GM12878 (cell line): Measurements from ENCODE around the gene SNCB.

ENCODE experiments used
- CEBPB ChIP-seq, 2 experiments: fragments of 150-350 bp in 1 of 2; IDR thresholded peaks; 2 replicates each; pipeline ENCODE4 v1.6.1; 2012 to 2014; ENCODE audit warnings: low read depth in 2 of 2, low read length in 2 of 2, borderline replicate concordance in 1 of 2, inconsistent platforms in 1 of 2
- NR2C2 ChIP-seq: IDR thresholded peaks from 2 replicates; pipeline ENCODE4 v1.6.1; 2011; ENCODE audit warnings: borderline replicate concordance, low read depth; ENCODE audit not compliant: control insufficient read depth, insufficient read length
- NRF1 ChIP-seq: conservative IDR thresholded peaks from 2 replicates; pipeline ENCODE4 v1.6.1; 2011; ENCODE audit warnings: mild to moderate bottlenecking, low read depth, low read length, improper control_type of control experiment
- POLR2A ChIP-seq: IDR thresholded peaks from 2 replicates; pipeline ENCODE4 v1.6.1; 2011; ENCODE audit warnings: low read depth, mild to moderate bottlenecking, low read length
- POLR2AphosphoS5 ChIP-seq: IDR thresholded peaks from 2 replicates; pipeline ENCODE4 v1.6.1; 2011; ENCODE audit warnings: mild to moderate bottlenecking, low read length, inconsistent platforms
- ZNF274 ChIP-seq: IDR thresholded peaks from one replicate; pipeline ENCODE4 v1.8.0; 2011; ENCODE audit not compliant: insufficient read length, insufficient read depth
- TF ChIP-seq, protein P1 (sequence below): IDR thresholded peaks from 2 replicates; pipeline ENCODE4 v1.6.1; 2012; ENCODE audit warnings: mild to moderate bottlenecking, low read depth, low read length
- TF ChIP-seq, protein P2 (sequence below), 3 experiments: IDR thresholded peaks in 2 of 3; conservative IDR thresholded peaks in 1 of 3; 2 replicates each; pipeline ENCODE4 v1.5.1; 2011; ENCODE audit warnings: low read depth in 3 of 3, low read length in 3 of 3, mild to moderate bottlenecking in 3 of 3, control low read depth in 2 of 3, moderate library complexity in 2 of 3, inconsistent platforms in 1 of 3, mixed read lengths in 1 of 3; ENCODE audit not compliant: control insufficient read depth in 2 of 3, insufficient read depth in 1 of 3; ENCODE audit errors: extremely low read depth in 1 of 3

DNA sequence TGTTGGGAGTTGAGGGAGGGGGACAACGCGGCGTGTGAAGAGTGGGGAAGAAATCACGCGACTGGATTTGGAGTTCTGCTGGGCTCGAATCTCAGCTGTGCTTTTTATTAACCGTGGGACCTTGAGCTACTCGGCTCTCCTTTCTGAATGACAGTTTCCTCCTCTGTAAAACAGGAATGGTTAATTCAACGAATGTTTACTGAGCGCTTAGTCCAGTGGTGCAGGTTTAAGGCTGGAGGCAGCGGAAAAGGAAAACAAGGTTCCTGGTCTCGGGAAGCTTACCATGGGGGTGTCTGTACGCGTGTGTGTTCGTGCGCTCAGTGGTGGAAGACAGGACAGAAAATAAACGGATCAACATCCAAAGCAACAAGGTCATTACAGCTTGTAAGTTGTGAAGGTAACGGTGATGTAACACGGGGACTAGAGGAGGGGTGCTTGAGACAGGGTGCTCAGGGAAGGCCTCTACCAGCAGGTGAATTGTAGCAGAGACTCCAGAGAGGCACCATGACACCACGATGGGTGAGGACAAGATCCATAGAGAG lies 418 bp upstream of the SNCB start:
- TF ChIP-seq, protein P1, sequence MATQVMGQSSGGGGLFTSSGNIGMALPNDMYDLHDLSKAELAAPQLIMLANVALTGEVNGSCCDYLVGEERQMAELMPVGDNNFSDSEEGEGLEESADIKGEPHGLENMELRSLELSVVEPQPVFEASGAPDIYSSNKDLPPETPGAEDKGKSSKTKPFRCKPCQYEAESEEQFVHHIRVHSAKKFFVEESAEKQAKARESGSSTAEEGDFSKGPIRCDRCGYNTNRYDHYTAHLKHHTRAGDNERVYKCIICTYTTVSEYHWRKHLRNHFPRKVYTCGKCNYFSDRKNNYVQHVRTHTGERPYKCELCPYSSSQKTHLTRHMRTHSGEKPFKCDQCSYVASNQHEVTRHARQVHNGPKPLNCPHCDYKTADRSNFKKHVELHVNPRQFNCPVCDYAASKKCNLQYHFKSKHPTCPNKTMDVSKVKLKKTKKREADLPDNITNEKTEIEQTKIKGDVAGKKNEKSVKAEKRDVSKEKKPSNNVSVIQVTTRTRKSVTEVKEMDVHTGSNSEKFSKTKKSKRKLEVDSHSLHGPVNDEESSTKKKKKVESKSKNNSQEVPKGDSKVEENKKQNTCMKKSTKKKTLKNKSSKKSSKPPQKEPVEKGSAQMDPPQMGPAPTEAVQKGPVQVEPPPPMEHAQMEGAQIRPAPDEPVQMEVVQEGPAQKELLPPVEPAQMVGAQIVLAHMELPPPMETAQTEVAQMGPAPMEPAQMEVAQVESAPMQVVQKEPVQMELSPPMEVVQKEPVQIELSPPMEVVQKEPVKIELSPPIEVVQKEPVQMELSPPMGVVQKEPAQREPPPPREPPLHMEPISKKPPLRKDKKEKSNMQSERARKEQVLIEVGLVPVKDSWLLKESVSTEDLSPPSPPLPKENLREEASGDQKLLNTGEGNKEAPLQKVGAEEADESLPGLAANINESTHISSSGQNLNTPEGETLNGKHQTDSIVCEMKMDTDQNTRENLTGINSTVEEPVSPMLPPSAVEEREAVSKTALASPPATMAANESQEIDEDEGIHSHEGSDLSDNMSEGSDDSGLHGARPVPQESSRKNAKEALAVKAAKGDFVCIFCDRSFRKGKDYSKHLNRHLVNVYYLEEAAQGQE, result no peak
- no peak for TF ChIP-seq CEBPB (IDR thresholded peaks at IDR 0.05; ENCODE audit: borderline replicate concordance in 1 of 2, low read depth in 2 of 2, low read length in 2 of 2)
- TF ChIP-seq, protein P2, sequence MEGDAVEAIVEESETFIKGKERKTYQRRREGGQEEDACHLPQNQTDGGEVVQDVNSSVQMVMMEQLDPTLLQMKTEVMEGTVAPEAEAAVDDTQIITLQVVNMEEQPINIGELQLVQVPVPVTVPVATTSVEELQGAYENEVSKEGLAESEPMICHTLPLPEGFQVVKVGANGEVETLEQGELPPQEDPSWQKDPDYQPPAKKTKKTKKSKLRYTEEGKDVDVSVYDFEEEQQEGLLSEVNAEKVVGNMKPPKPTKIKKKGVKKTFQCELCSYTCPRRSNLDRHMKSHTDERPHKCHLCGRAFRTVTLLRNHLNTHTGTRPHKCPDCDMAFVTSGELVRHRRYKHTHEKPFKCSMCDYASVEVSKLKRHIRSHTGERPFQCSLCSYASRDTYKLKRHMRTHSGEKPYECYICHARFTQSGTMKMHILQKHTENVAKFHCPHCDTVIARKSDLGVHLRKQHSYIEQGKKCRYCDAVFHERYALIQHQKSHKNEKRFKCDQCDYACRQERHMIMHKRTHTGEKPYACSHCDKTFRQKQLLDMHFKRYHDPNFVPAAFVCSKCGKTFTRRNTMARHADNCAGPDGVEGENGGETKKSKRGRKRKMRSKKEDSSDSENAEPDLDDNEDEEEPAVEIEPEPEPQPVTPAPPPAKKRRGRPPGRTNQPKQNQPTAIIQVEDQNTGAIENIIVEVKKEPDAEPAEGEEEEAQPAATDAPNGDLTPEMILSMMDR (IDR thresholded peaks at IDR 0.05 in 2 of 3, conservative IDR thresholded peaks at IDR 0.05 in 1 of 3; ENCODE audit: control insufficient read depth in 2 of 3, extremely low read depth in 1 of 3, insufficient read depth in 1 of 3, low read depth in 3 of 3, low read length in 3 of 3), result no peak
- no peak for TF ChIP-seq NRF1
- no peak for TF ChIP-seq NR2C2
- no peak for TF ChIP-seq POLR2A
- no peak for TF ChIP-seq POLR2AphosphoS5
- TF ChIP-seq ZNF274, result no peak
